ENCODE measurements around the gene TAB2. TPM values are rescaled to one million over a fixed set of nuclear protein-coding genes. Genes with fewer than 3 reads are reported as not detected.
A peak's percentile ranks its signal among the peaks of the same experiment; 100 is the strongest.

TAB2 gene
- total RNA-seq, 3 donors from 2014 or later, result 63.3 to 91.0 (median 75.8) TPM

DNA sequence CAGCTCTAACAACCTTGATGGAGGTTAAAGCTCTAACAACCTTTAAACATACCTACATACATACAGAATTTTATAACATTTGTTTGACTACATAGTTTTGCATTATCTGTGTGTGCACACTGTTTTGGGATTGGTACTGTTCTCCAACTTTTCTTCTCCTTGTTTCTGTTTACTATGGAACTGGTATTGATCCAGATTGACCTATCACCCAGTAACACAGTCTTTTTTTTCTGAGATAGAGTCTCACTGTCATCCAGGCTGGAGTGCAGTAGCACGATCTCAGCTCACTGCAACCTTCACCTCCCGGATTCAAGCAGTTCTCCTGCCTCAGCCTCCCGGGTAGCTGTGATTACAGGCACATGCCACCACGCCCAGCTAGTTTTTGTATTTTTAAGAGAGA lies 65.9 kb downstream of the TAB2 start:
- no peak for TF ChIP-seq POLR2A (IDR thresholded peaks at IDR 0.05)
- TF ChIP-seq CTCF (IDR thresholded peaks at IDR 0.05), result no peak
- no peak for TF ChIP-seq POLR2AphosphoS5 (IDR thresholded peaks at IDR 0.05)
- Histone ChIP-seq H3K27me3 (no peaks in the 10 kb centered on the region), H3K9me3 (no peaks in the 10 kb centered on the region), H3K27ac (no peak overlapping the region), H3K4me1 (no peaks in the 10 kb centered on the region), H3K4me3 (no peak overlapping the region), H3K36me3 (no peaks in the 10 kb centered on the region)
- DNase-seq (ENCODE audit: low spot score in 2 of 2), result no peak
- intact Hi-C loops (cut with DNase I; ENCODE audit: low total_unique reads), result no loop called here

DNA sequence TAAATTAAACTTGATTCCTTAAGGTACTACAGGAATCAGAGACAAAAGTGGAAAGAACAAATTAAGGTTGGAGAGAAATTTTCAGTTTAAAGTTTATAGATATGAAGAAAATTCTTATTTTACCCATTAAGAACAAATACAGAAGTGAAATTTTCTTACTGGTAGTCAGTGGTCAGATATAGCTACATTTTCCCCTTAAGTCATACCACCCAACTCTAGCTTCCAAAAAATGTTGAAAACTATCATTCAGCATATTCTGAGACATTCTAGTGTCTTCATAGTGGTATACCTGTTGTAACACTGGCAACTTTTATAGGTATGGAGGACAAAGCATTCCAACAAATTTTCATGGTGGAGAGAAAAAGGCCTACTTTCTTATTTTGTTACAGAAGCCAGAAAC lies 67.0 kb downstream of the TAB2 start:
- H3K27me3 ChIP-seq, result no peaks in the 10 kb centered on the region
- DNase-seq (ENCODE audit: low spot score in 2 of 2), result no peak
- intact Hi-C loops (cut with DNase I; ENCODE audit: low total_unique reads), result no loop called here
- no peaks in the 10 kb centered on the region for H3K36me3 ChIP-seq
- no peak overlapping the region for H3K4me3 ChIP-seq
- H3K27ac ChIP-seq, result no peak overlapping the region
- TF ChIP-seq CTCF (IDR thresholded peaks at IDR 0.05), result no peak
- no peak for TF ChIP-seq POLR2A (IDR thresholded peaks at IDR 0.05)
- no peak for TF ChIP-seq POLR2AphosphoS5 (IDR thresholded peaks at IDR 0.05)
- no peaks in the 10 kb centered on the region for H3K9me3 ChIP-seq
- no peaks in the 10 kb centered on the region for H3K4me1 ChIP-seq

DNA sequence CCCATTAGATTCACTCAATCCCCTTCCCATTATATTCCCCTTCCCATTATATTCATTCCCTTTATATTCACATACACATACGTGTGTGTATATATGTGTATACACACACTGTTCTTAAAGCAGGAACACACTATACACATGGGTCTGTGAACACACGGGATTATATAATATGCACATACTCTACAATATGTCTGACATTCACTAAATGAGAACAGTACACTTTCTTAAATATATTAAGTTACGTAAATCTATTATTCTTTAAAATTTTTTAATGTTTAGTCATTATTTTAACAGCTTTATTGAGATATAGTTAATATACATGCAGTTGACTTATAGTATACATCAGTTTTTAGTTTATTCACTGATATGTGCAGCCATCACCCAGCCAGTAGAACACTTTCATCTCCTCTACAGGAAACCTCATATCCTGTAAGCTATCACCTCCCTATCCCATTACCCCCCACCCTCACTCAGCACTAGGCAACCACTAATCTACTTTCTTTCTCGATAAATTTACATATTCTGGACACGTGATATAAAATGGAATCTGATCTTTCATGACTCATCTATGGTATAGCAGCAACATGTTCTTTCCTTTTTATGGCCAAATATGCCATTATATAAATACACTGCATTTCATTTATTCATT lies 68.6 kb downstream of the TAB2 start:
- Histone ChIP-seq H3K4me3 (no peak overlapping the region), H3K36me3 (no peaks in the 10 kb centered on the region), H3K9me3 (no peaks in the 10 kb centered on the region), H3K4me1 (no peaks in the 10 kb centered on the region), H3K27ac (no peak overlapping the region), H3K27me3 (no peaks in the 10 kb centered on the region)
- no peak for TF ChIP-seq POLR2A (IDR thresholded peaks at IDR 0.05)
- TF ChIP-seq POLR2AphosphoS5 (IDR thresholded peaks at IDR 0.05), result no peak
- TF ChIP-seq CTCF (IDR thresholded peaks at IDR 0.05), result no peak
- intact Hi-C loops (cut with DNase I; ENCODE audit: low total_unique reads), result no loop called here
- DNase-seq (ENCODE audit: low spot score in 2 of 2), result no peak

DNA sequence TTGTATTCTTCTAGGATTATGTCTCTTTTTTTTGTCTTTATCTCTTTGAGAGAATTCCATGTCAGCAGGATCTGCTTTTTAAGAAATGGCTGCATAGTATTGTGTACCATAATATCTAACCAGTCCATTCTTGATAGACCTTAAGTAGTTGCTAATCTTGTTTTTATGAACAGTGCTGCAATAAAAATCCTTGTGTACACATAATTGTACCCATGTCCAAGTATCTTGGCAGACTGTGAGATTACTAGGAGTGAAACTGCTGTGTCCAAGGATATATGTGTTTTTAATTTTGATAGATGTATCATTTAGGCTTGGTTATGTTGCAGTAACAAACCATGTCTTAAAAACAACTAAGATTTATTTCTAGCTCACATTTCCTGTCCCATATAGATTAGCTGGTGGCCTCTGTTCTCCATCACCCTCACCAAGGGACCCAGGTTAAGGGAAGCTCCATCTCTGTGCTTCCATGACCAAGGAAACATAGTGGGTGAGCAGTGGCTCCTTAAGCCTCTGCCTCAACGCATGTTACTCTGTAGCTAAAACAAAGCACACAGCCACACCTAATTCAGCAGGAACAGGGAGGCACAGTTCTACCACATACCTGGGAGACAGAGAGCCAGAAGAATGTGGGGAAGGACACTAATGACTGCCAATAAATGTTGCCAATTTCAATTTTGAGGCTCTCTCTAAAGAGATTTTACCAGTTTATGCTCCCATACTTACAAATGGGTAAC lies 70.4 kb downstream of the TAB2 start:
- no peaks in the 10 kb centered on the region for H3K4me1 ChIP-seq
- no peaks in the 10 kb centered on the region for H3K27me3 ChIP-seq
- peak in 1 of 2 donors; percentile 48 for DNase-seq (ENCODE audit: low spot score in 2 of 2)

GRCh38 chr6:149389509-149390297 lies 72.2 kb downstream of the TAB2 start:
- H3K9me3 ChIP-seq, result no peaks in the 10 kb centered on the region
- H3K4me3 ChIP-seq, result no peak overlapping the region
- TF ChIP-seq POLR2A (IDR thresholded peaks at IDR 0.05) (no peak), CTCF (IDR thresholded peaks at IDR 0.05) (no peak), POLR2AphosphoS5 (IDR thresholded peaks at IDR 0.05) (no peak)
- no peaks in the 10 kb centered on the region for H3K27me3 ChIP-seq
- DNase-seq (ENCODE audit: low spot score in 2 of 2), result no peak
- intact Hi-C loops (cut with DNase I; ENCODE audit: low total_unique reads), result no loop called here
- no peak overlapping the region for H3K27ac ChIP-seq
- H3K4me1 ChIP-seq, result no peaks in the 10 kb centered on the region
- H3K36me3 ChIP-seq, result no peaks in the 10 kb centered on the region

More for the DNA sequence above, 70.4 kb downstream of the TAB2 start:
- peak overlapping the region; percentile 21 to 81 for H3K27ac ChIP-seq
- H3K4me3 ChIP-seq, result no peak overlapping the region
- H3K36me3 ChIP-seq, result no peaks in the 10 kb centered on the region
- TF ChIP-seq POLR2AphosphoS5 (IDR thresholded peaks at IDR 0.05) (peak in 1 of 3 donors; percentile 30), POLR2A (IDR thresholded peaks at IDR 0.05) (no peak)
- H3K9me3 ChIP-seq, result no peaks in the 10 kb centered on the region
- intact Hi-C loops (cut with DNase I; ENCODE audit: low total_unique reads), result no loop called here
